H9 (cell line): Measurements from ENCODE around the gene S1PR4. TPM values are rescaled to one million over a fixed set of nuclear protein-coding genes. Genes with fewer than 3 reads are reported as not detected.

Source experiments
- DNase-seq: peaks from one replicate; pipeline ENCODE4 v3.0.0-alpha.2; 2017
- H2AFZ ChIP-seq: one replicate; pipeline ENCODE4 v1.6.1; 2013; ENCODE audit warnings: mild to moderate bottlenecking, low read length, control low read depth, moderate library complexity
- H2AK5ac ChIP-seq: 2 replicates; pipeline ENCODE4 v1.6.1; 2013; ENCODE audit warnings: low read length, control low read depth, mixed read lengths; ENCODE audit not compliant: insufficient read length
- H2BK120ac ChIP-seq: one replicate; pipeline ENCODE4 v1.6.1; 2013; ENCODE audit warnings: low read depth, mild to moderate bottlenecking, low read length, control low read depth, inconsistent platforms; ENCODE audit not compliant: poor library complexity, severe bottlenecking
- H2BK12ac ChIP-seq: 2 replicates; pipeline ENCODE4 v1.6.1; 2013; ENCODE audit warnings: low read length, control low read depth, mixed read lengths, low read depth; ENCODE audit not compliant: insufficient read length
- H2BK15ac ChIP-seq: 2 replicates; pipeline ENCODE4 v1.6.1; 2013; ENCODE audit warnings: low read depth, low read length, control low read depth
- H2BK20ac ChIP-seq: one replicate; pipeline ENCODE4 v1.6.1; 2013; ENCODE audit warnings: low read depth, mild to moderate bottlenecking, low read length, control low read depth, inconsistent platforms; ENCODE audit not compliant: poor library complexity, severe bottlenecking
- H2BK5ac ChIP-seq: 2 replicates; pipeline ENCODE4 v1.6.1; 2013; ENCODE audit warnings: low read length, control low read depth, mixed read lengths; ENCODE audit not compliant: insufficient read length
- H3K14ac ChIP-seq: 2 replicates; pipeline ENCODE4 v1.6.1; 2013; ENCODE audit warnings: low read length, control low read depth; ENCODE audit not compliant: insufficient read depth
- H3K18ac ChIP-seq: 2 replicates; pipeline ENCODE4 v1.6.1; 2013; ENCODE audit warnings: low read depth, mild to moderate bottlenecking, mixed read lengths, low read length, control low read depth; ENCODE audit not compliant: insufficient read length
- H3K23ac ChIP-seq: 2 replicates; pipeline ENCODE4 v1.6.1; 2013; ENCODE audit warnings: low read length, control low read depth, mixed read lengths, low read depth; ENCODE audit not compliant: insufficient read length
- H3K23me2 ChIP-seq: 2 replicates; pipeline ENCODE4 v1.6.1; 2013; ENCODE audit warnings: low read depth, mild to moderate bottlenecking, mixed read lengths, low read length, control low read depth; ENCODE audit not compliant: insufficient read length, poor library complexity, severe bottlenecking
- H3K27ac ChIP-seq: 2 replicates; pipeline ENCODE4 v1.5.1; 2013; ENCODE audit warnings: low read length, control low read depth, mixed read lengths, low read depth; ENCODE audit not compliant: insufficient read length
- H3K27me3 ChIP-seq: 2 replicates; pipeline ENCODE4 v1.6.1; 2013; ENCODE audit warnings: low read length, control low read depth, inconsistent platforms; ENCODE audit not compliant: insufficient read depth
- H3K4ac ChIP-seq: 2 replicates; pipeline ENCODE4 v1.6.1; 2013; ENCODE audit warnings: low read depth, mild to moderate bottlenecking, control low read depth, inconsistent platforms, low read length, moderate library complexity
- H3K4me1 ChIP-seq: 2 replicates; pipeline ENCODE4 v1.6.1; 2013; ENCODE audit warnings: low read length, control low read depth, inconsistent platforms; ENCODE audit not compliant: insufficient read depth
- H3K4me2 ChIP-seq: 2 replicates; pipeline ENCODE4 v1.6.1; 2013; ENCODE audit warnings: low read length, control low read depth, mixed read lengths; ENCODE audit not compliant: insufficient read length, insufficient read depth
- H3K56ac ChIP-seq: 2 replicates; pipeline ENCODE4 v1.6.1; 2013; ENCODE audit warnings: low read depth, mild to moderate bottlenecking, mixed read lengths, low read length, control low read depth; ENCODE audit not compliant: insufficient read length
- H3K79me1 ChIP-seq: 2 replicates; pipeline ENCODE4 v1.6.1; 2013; ENCODE audit warnings: low read depth, mild to moderate bottlenecking, moderate library complexity, low read length, control low read depth, inconsistent platforms; ENCODE audit not compliant: insufficient read depth, poor library complexity, severe bottlenecking
- H3K79me2 ChIP-seq: 2 replicates; pipeline ENCODE4 v1.6.1; 2013; ENCODE audit warnings: low read length, control low read depth, inconsistent platforms; ENCODE audit not compliant: insufficient read depth
- H3K9ac ChIP-seq: 2 replicates; pipeline ENCODE4 v1.6.1; 2013; ENCODE audit warnings: low read length, control low read depth, mixed read lengths; ENCODE audit not compliant: insufficient read length; ENCODE audit errors: extremely low read depth
- H3K9me3 ChIP-seq: one replicate; pipeline ENCODE4 v1.6.1; 2013; ENCODE audit warnings: low read depth, low read length, inconsistent platforms; ENCODE audit not compliant: control insufficient read depth
- H3T11ph ChIP-seq: one replicate; pipeline ENCODE4 v1.6.1; 2013; ENCODE audit warnings: mild to moderate bottlenecking, low read length, control low read depth, inconsistent platforms
- H4K20me1 ChIP-seq: one replicate; pipeline ENCODE4 v1.6.1; 2013; ENCODE audit not compliant: control insufficient read depth, insufficient read length, insufficient read depth
- H4K5ac ChIP-seq: 2 replicates; pipeline ENCODE4 v1.6.1; 2013; ENCODE audit warnings: low read depth, mild to moderate bottlenecking, mixed read lengths, low read length, control low read depth; ENCODE audit not compliant: insufficient read length
- H4K8ac ChIP-seq: replicated peaks from 2 replicates; pipeline ENCODE4 v1.6.1; 2013; ENCODE audit warnings: low read length, control low read depth, mixed read lengths, low read depth; ENCODE audit not compliant: insufficient read length
- H4K91ac ChIP-seq: 2 replicates; pipeline ENCODE4 v1.6.1; 2013; ENCODE audit warnings: low read depth, mild to moderate bottlenecking, moderate library complexity, mixed read lengths, low read length, control low read depth; ENCODE audit not compliant: insufficient read length
- H3K27ac Mint-ChIP-seq, 3 experiments: 2 replicates in 2 of 3; 3 replicates in 1 of 3; pipeline ENCODE4 v1.8.0; 2020 to 2021; ENCODE audit warnings: mixed read lengths in 3 of 3, mild to moderate bottlenecking in 1 of 3, moderate library complexity in 1 of 3
- H3K27me3 Mint-ChIP-seq: 2 replicates; pipeline ENCODE4 v1.8.0; 2021; ENCODE audit warnings: low read depth, mild to moderate bottlenecking, moderate library complexity, mixed read lengths
- H3K36me3 Mint-ChIP-seq, 3 experiments: 2 replicates in 2 of 3; 3 replicates in 1 of 3; pipeline ENCODE4 v1.8.0; 2020 to 2021; ENCODE audit warnings: low read depth in 3 of 3, mixed read lengths in 3 of 3; ENCODE audit not compliant: insufficient read depth in 1 of 3
- H3K4me1 Mint-ChIP-seq, 2 experiments: 2 replicates each; pipeline ENCODE4 v1.8.0; 2020; ENCODE audit warnings: mixed read lengths in 2 of 2
- H3K4me3 Mint-ChIP-seq, 2 experiments: 2 replicates in 1 of 2; 3 replicates in 1 of 2; pipeline ENCODE4 v1.8.0; 2020 to 2021; ENCODE audit warnings: mild to moderate bottlenecking in 2 of 2, mixed read lengths in 2 of 2, moderate library complexity in 1 of 2
- H3K9me3 Mint-ChIP-seq, 2 experiments: 2 replicates in 1 of 2; 3 replicates in 1 of 2; pipeline ENCODE4 v1.8.0; 2020; ENCODE audit warnings: mild to moderate bottlenecking in 2 of 2, mixed read lengths in 2 of 2, moderate library complexity in 1 of 2
- WGBS: extraction: QIAGEN DNeasy Blood & Tissue Kit; methylation state at CpG from one replicate; pipeline ENCODE4 v1.1.7; 2013; ENCODE audit warnings: missing lambda C conversion rate, low lambda C conversion rate, mixed read lengths; ENCODE audit not compliant: insufficient read length; ENCODE audit errors: extremely low coverage; 5-methylcytosine and 5-hydroxymethylcytosine counted together
- total RNA-seq: library from RNA; stranded (reverse); gene quantifications from 2 replicates; pipeline ENCODE4 v1.2.1, GENCODE V29; 2021
- TF ChIP-seq, protein P1 (sequence below): fragments of 200-600 bp; sonication (generic); conservative IDR thresholded peaks from 3 replicates; pipeline ENCODE4 v1.8.0; 2021; ENCODE audit warnings: antibody characterized with exemption, mild to moderate bottlenecking

Gene S1PR4
- total RNA-seq, 1 experiment from 2014 or later, result not detected

DNA sequence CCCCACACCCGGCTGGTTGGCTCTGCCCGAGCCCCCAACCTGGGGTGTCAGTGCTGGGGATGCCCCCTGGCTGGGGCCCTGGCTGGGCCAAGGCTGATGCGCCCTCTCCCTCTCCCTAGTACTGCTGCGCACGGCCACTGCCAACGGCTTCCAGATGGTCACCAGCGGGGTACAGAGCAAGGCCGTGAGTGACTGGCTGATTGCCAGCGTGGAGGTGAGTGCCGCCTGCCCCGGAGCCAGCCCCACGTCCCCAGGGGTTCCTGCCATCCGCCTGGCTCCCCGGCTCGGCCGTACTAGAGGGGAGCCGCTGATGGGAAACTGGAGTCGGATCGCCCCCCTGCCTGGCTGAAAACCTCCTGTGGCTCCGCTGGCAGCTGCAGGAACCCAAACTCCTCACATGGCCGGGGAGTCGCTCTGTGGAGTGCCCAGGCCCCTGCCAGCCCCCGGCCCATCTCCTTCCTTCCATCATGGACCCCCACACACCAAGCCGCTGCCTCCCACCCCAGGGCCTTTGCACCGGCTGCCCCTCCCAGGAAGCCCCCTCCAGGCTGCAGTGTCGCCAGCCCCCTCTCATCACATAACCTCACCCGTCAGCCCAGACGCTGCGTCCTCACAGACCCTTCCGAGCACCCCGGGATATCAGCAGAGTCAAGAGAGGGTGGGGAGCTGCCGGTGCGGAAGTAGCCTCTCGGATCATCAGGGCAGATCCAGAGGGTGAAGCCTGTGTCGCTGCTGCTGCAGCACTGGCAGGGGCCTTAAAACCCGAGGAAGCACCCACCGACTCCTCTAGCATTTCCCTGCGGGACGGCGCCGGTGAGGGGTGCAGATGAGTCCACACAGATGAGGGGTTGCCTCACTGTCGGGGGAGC lies 17.7 kb downstream of the S1PR4 start:
- H3K79me2 ChIP-seq, result no peaks in the 10 kb centered on the region; the same call in 1 of the 2 replicates
- H4K5ac ChIP-seq, result no peak overlapping the region
- H2BK20ac ChIP-seq, result no peak overlapping the region
- H3K18ac ChIP-seq, result no peak overlapping the region
- no peak overlapping the region for H2BK15ac ChIP-seq
- H3K4me3 Mint-ChIP-seq, result no peak overlapping the region
- H3K9ac ChIP-seq, result no peak overlapping the region
- no peaks in the 10 kb centered on the region for H3K4me1 Mint-ChIP-seq
- H3K27ac ChIP-seq, result no peak overlapping the region
- no peak overlapping the region for H3K23ac ChIP-seq
- no peak for DNase-seq
- H2BK5ac ChIP-seq, result no peak overlapping the region
- no peak overlapping the region for H2AK5ac ChIP-seq
- no peak overlapping the region for H3K56ac ChIP-seq
- no peaks in the 10 kb centered on the region for H3K4me1 ChIP-seq
- peaks cover 5 to 26% (median 24%) of the 10 kb centered on the region in 3 experiments; a peak in 6 of 7 replicates for H3K36me3 Mint-ChIP-seq
- no CpG with 5 or more reads among the region's 42 CpGs for WGBS
- H3T11ph ChIP-seq, result no peak overlapping the region
- H3K79me1 ChIP-seq, result peaks cover 4% of the 10 kb centered on the region
- TF ChIP-seq, protein P1, sequence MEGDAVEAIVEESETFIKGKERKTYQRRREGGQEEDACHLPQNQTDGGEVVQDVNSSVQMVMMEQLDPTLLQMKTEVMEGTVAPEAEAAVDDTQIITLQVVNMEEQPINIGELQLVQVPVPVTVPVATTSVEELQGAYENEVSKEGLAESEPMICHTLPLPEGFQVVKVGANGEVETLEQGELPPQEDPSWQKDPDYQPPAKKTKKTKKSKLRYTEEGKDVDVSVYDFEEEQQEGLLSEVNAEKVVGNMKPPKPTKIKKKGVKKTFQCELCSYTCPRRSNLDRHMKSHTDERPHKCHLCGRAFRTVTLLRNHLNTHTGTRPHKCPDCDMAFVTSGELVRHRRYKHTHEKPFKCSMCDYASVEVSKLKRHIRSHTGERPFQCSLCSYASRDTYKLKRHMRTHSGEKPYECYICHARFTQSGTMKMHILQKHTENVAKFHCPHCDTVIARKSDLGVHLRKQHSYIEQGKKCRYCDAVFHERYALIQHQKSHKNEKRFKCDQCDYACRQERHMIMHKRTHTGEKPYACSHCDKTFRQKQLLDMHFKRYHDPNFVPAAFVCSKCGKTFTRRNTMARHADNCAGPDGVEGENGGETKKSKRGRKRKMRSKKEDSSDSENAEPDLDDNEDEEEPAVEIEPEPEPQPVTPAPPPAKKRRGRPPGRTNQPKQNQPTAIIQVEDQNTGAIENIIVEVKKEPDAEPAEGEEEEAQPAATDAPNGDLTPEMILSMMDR, result no peak
- H4K8ac ChIP-seq, result no peak overlapping the region
- H3K27me3 ChIP-seq, result no peaks in the 10 kb centered on the region
- no peak overlapping the region for H2BK12ac ChIP-seq
- no peak overlapping the region for H2BK120ac ChIP-seq
- H3K27me3 Mint-ChIP-seq, result no peaks in the 10 kb centered on the region
- H3K9me3 Mint-ChIP-seq, result no peaks in the 10 kb centered on the region
- H3K23me2 ChIP-seq, result no peaks in the 10 kb centered on the region
- no peak overlapping the region for H2AFZ ChIP-seq
- H4K20me1 ChIP-seq, result no peaks in the 10 kb centered on the region
- no peak overlapping the region for H3K27ac Mint-ChIP-seq
- H3K4ac ChIP-seq, result no peak overlapping the region
- no peak overlapping the region for H3K4me2 ChIP-seq
- H3K9me3 ChIP-seq, result no peaks in the 10 kb centered on the region
- no peak overlapping the region for H3K14ac ChIP-seq
- no peak overlapping the region for H4K91ac ChIP-seq
